Testis (tissue), 2 donors: ENCODE measurements around the gene TLCD5.

Source experiments
- CTCF ChIP-seq, 3 experiments: fragments of 450-650 bp in 2 of 3; fragments of 200-600 bp in 1 of 3; sonication (generic) in 1 of 3; IDR thresholded peaks; one replicate each; pipeline ENCODE4 v1.5.1; 2016 to 2019; ENCODE audit warnings: antibody characterized with exemption in 3 of 3, mild to moderate bottlenecking in 2 of 3, moderate library complexity in 1 of 3
- POLR2A ChIP-seq: fragments of 450-650 bp; IDR thresholded peaks from one replicate; pipeline ENCODE4 v1.6.1; 2017; ENCODE audit warnings: antibody characterized with exemption, mild to moderate bottlenecking, moderate library complexity

DNA sequence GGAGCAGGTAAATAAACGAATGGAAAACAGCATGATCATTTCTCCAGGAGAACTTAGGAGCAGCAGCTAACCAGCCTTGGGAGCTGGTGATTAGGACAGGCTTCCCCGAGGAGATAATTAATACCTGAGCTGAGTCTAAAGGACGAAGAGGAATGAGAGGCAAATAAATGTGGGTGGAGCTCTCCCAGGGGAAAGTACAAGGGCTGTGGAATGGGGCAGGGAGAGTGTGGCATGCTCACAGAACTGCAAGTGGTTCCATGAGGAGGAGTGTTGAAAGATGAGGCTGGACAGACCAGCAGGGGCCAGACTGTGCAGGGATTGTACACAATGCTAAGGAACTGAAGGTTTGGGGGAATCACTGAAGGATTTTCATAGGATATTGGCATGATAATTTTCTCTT, 14.2 kb upstream of the TLCD5 start:
- TF ChIP-seq POLR2A (no peak), CTCF (IDR thresholded peaks at IDR 0.05) (no peak)
